Measurements from ENCODE around the gene METTL14.
A peak's percentile ranks its signal among the peaks of the same experiment; 100 is the strongest.

Gene METTL14

DNA sequence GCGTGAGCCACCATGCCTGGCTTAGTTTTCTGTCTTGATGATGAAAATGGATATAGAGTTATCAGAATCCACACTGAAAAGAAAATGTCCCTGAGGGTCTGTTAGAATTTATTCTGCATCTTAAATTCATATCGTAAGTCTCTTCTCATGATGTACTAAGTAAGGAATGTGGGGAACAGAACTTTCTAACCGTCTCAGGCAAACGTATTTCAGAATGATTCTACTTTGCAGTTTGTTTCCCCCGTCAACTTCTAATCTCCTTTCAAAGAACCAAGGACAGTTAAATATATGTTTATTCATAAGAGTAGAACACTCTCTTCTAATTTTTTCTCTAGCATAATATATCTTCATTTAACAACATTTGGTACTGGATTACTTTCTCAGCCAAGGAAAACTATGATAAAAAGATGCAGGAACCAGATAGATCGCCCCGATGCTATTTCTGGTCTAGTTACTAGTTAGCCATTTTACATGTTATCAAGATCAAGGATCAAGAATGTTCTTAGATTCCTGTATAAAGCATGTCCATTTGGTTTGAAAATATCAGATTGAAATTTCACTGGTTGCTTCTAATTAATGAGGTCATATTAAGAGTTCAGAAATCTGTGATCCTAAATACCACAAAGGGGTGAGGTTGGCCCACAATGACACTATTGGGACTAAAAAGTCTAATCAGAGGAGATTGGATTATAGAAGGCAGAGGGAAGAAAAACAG is 49.5 kb downstream of the METTL14 start:
- no peak for DNase-seq (ENCODE audit: low spot score)

DNA sequence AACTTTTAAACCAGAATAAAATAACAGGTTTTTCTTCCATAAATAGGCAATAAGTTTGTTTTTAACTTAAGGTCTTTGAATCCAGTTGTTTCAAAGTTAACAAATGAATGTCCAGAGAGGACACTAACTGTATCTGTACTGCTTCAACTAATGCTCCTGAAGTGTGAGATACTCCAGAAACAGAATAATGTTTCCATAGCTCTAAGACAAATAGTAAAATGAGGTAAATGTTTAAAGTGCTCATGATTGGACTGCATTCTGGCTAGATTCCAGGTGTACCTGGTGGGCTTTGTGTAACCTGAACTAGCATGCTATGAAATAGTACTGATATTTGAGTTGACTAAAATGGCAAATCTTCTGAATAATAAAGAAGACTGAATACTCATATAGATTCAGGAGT is 51.7 kb downstream of the METTL14 start:
- no peak for DNase-seq (ENCODE audit: low spot score)

DNA sequence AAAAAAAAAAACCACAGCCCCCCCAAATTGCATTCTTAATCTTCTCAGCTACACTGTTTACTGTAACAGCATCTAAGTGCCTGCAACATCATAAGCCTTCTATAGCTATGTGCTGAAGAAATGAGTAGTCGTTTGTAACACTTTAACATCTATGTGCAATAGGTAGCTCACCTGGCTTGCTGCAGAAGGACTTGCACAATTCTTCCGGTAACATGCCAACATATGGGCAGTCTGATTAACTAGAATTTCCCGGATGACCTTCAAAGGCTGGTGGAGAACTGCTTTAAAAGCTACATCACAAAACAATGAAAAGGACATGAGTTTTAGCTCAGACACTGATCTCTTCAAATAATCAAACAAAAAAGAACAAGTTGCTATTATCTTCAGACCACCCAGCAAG is 52.9 kb downstream of the METTL14 start:
- DNase-seq (ENCODE audit: low spot score): no peak

DNA sequence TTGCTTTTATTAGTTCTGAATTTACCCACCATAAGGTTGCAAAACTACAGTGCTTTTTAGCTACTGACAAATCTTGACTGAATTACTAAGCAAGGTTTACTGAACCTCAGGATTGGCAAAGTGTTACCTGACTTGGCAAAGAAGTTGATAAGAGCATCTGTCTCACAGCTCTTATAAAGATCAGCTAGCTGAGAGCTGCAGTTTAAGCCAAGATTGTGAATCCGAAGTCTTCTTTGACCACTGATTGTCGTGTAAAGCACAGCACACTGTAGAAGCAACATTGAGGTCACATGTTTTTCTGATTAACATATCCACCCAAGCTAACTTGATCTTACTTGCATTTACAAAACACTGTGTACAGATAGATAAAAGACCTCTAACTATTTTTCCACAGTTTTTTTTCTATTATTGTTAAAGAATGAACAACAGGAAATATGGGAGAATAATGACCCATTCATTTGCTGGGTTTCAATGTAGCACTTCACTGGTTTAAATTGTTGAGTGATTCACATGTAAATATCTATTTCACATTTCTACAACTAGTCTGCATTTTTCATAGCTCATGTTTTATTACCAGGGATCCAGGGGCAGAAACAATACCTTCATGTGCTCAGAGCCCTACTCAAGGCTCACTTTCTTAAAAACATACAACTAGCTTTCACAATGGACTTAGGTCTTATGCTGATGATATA is 54.0 kb downstream of the METTL14 start:
- no peak for DNase-seq (ENCODE audit: low spot score)

DNA sequence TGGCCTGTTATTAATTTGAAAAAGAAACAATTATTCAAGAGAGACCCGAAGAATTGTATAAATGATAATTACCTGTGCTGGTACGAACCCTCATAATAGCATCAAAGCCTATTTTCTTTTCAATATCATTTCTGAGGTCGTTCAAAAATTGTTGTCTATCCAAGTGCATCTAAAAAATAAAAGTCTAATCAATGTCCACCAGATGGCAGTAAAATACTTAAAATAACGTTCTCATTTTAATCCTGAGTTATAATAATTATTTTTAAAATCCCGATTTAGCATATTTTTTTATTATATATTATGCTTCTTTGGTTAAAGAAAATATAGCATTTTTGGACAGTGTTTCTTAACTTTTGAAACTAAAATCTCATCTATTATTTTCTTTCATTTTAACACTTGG is 55.7 kb downstream of the METTL14 start:
- DNase-seq (ENCODE audit: low spot score): peak; percentile 4

DNA sequence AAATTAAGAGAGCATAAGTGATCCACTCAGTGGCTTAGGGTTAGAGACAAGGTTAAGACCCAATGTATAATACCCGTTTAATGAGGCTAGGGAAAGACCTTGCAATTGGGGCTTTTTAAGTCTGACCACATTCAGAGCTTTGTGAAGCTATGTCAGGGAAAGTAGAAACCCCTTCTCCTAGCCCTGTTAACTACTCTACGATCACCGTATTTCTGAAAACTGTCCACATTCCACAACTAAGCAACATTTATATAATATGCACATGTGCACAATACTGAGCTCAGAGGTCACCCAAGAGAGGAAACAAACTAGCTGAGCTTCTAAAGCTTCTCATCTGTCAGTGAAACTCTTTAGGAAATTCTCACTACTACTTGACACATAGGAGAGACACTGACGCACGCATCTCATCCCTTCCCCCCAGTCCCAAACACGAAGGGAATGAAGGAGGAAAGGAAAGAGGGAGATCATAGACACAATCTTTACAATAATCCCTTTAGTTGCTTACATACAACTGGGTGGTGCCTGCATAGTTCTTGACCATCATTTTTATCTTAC is 56.2 kb downstream of the METTL14 start:
- no peak for DNase-seq (ENCODE audit: low spot score)

DNA sequence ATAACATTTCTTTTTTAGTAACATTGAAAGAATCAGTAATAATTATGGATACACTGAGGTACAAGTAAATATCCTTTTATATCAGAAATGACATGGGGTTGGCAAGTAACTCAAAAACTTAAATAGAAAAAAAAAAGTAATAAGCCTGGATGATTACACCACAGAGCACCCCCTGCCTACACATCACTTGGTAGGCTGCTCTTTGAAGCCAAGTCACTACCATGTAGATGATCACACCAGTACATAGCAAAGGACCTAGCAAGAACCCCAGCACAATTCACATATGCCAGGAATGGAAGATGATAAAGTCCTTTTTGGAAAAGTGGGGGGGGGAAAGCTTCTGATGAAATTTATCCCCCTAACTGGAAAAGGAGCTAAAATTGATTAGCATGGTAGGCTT is 56.9 kb downstream of the METTL14 start:
- no peak for DNase-seq (ENCODE audit: low spot score)

DNA sequence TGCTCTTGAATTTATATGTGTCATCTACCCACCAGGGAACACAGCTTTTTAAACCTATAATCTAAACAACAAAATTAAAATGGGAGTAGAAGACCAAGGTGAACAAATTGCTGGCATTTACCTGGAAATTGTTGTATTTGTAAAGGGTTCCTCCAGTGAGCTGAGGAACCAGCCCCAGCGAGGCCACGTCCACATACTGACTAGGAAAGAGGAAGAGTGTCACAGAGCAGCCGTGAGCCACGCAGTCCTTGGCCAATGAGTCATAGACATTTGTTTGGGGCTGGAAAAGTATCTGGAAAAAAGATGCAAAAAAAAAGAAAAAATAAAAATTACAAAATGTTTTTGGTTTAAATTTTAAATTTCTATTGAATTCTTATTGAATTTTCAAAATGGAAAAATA is 58.7 kb downstream of the METTL14 start:
- DNase-seq (ENCODE audit: low spot score): no peak

DNA sequence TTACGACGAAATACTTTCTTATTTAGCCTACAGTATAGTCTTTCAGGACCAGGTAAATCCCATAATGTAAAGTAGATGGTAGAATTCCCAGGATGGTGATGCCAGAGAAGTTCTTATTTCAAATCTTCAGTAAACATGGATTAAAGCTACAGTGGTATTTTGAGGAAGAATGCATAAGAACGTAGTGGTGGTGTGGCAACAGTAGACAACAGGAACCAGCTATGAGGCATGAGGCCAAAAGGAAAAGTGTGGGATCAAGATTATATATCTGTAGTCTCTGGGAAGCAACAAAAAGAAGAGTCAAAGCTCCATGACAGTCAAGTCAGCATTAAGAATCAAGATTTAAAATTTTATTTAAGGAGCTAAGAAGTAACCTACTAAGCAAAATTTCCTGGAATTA is 60.2 kb downstream of the METTL14 start:
- no peak for DNase-seq (ENCODE audit: low spot score)

DNA sequence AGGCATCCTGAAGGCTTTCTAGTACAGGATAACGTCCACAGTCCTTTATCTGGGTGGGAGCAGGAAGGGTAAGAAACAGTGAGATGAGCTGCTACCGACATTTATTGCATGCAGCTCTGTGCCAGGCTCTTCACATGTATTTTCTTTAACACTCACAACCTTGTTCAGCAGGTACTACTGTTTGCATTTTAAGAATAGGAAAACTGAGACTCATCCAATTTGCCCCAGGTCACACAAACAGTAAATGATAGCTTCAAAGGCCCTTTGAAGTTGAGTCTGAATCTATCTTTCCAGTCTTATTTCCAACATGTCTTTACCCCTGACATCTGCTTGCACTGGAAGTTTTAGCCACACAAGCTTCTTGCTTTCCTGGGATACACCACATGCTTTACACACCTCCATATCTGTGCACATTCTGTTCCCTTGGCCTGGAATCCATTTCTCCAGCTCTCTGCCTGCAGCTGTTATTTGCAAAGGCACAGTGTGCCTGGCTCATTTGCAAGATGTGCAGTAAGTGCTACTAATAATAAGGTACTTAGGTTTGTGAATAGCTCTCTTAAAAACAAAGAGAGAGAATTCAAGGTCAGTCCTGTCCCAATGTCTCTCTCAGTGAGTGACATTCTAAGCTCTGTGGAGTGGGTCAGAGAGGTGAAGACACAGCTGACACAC is 61.2 kb downstream of the METTL14 start:
- no peak for DNase-seq (ENCODE audit: low spot score)

DNA sequence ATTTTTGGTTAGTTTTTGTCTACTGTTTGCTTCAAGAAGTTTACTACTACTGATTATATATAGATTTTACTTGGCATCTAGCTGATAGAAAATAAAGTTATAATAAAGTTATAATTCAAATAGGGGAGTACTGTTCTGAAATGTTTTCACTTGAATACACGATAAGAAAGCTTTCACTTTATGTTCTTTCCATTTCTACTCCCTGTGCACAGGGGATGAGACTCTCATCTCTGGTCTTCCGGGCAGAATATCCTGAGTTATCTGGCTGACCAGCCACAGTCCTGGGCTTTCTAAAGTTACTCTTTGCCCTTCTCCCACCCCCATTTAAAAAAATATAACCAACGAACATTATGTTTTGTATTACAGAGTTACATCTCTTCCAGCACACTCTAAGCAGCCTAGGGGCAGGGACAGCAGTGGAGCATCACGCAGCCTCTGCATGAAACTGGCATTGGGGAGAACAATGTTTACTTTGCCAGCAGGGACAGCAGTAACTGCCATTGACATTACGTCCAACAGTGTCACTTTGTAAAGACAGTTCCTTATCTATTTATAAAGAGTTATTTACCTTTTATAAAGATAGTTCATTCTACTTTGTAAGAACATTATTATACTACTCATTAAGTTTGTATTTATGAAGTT is 64.3 kb downstream of the METTL14 start:
- DNase-seq (ENCODE audit: low spot score): no peak

DNA sequence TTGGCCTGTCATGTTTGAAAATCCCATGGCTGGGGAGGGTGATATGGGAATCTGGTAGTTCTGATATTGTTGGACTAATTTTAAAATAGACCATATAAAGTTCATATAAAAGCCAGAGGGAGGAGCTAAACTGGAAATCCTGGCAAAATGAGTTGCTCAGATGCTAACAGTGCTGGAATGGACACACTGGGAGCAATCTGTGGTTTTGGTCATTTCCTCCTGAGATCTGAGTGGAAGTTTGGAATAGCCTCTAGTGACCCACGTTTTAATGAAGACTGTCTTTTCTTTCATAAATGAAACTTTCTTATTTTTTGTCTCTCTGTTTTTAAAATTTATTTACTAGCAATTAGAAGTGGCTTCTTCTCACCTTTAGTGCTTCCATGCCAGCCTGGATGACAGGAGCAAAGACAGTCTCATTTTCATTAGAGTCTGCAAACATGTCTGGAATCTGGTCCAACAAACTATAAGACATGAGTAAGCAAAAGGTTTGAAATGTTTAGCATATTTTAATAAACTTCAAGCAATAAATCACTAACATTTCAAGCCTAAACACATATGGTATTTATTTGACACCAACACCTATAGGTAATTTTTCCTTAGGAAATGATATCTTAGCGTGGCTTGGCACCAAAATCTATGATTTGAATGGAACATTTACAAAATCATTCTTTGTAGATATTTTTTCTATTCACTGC is 66.6 kb downstream of the METTL14 start:
- no peak for DNase-seq (ENCODE audit: low spot score)

DNA sequence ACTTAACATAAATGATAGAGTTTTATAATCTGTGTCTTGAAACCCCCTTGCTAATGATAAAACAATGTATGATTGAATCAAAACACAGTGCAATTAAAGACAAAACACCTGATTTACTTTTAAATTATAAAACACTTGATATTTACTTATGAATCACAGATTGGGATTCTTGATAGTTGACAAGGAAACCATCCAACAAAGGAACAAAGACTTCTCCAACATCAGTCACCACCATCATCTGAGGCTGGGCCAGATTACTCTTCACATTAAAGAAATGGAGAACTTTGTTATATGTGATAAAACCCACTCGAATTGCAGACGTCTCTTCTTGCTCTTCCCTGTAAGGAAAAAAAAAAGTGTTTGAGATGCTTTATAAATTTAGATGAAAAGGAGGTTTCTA is 67.4 kb downstream of the METTL14 start:
- DNase-seq (ENCODE audit: low spot score): no peak

DNA sequence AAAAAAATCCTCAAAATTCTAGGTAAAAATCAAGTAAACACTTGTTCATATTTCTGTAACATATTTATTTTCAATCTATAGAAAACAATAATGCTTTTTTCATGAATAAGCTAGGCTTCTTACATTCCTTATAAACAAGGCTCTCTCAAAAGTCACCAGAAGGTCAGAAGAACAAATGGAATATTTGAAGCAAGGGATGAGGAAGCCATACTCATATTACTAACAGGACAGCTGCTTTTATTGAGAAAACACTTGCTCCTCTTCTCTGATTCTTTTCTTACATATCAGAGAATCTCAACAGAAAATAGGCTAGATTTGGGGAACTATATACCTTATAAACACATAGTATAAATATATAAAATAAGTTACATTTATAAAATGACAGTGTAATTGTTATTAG is 67.9 kb downstream of the METTL14 start:
- no peak for DNase-seq (ENCODE audit: low spot score)

DNA sequence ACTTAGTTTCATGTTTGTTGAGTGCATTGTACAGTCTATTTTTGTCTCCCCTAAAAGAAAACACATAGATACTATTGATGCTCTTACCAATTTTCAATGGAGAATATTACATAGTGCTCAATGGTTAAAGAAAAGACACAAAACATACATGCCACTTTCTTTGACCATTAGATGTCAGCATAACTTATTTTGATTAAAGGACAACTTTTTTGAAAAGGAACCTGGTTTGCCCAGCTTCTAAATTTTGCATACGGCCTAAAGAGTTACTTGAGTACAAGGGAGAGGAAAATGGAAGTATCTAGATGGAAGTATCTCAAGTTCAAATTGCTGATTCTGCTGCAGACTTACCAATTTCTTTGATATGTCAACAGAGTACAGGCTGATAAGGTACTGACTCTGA is 68.5 kb downstream of the METTL14 start:
- DNase-seq (ENCODE audit: low spot score): no peak

DNA sequence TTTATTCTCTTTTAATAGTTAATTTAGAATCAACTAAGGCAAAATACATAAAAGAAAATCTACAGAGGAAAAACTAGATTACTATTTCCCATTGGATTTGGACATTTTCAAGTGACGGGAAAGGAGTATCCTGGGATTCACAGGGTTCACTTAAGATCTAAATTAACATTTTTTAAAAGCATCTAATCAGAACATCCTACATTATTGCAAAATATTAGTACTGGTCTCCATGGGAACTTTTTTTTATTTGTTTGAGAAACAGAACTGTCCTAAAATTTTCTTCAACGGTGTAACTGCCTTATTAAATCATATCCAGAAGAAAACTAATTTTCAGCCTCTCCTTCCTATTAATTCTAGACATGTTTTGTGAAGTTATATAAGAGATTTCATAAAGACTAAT is 69.7 kb downstream of the METTL14 start:
- DNase-seq (ENCODE audit: low spot score): no peak

DNA sequence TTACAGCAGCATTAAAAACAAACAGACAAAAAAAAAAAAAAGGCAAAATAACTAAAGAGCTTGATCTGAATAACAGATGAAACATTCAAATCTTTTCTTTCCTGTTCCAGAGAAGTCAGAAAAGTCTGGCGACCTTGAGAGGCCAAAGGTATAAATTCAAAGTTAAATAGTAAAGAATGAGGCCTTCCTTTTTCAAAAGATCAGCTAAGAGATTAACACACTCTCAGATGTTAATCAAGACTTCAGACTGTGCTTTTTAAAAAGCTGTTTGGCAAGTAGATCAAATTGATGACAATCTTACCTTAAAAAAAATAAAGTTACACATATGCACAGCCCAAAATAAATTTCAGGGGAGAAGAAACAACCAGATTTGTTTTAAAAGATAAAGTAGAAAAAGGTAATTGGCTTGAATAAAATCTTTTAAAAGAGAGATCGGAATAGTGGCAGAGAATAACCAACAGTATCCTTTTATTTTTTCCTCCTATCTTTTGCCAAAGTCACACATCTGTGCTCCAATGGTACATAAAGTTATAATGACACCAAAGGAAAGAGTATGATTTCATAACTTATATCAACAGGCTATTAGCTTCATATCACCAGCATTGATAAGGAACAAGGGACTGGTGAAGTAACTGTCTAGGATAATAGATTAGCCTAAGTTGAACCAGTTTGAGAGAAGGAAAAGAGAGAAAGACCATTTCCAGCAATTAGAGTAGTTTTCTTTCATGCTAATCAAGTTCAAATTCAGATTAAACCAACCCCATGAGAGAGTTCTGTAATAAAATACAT is 70.4 kb downstream of the METTL14 start:
- DNase-seq (ENCODE audit: low spot score): no peak

DNA sequence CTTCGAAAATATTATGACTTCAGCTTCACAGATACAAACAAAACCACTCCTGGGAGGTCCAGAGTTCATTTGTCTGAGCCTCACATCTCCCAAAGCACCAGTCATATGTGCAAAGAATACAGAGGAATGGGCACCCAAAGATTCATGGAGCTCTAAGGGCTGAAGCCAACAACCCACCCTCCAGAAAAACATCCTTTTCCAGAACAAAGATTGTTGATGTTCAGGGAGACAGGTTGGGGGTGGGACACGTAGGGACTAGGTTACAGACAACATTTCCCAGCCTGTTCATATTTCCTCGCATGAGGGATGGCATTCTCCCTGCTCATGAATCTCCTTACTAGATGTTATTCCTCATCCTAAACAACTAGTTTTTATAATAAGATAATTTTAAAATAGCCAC is 71.2 kb downstream of the METTL14 start:
- DNase-seq (ENCODE audit: low spot score): no peak

DNA sequence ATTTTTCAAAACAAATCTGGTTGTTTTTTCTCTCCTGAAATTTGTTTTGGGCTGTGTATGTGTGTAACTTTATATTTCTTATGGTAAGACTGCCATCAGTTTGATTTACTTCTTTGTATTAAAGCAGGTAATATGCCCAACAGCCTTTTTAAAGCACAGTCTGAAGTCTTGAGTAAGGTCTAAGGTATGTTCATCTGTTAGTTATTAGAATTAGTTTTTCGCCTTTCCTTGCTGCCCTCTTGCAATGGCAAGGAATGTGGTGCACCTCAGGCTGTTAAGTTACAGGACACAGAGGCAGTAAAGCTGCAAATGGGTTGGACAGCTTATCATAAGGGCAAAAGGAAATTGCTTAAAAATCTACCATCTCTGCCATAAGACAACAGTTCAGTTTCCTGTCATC is 71.8 kb downstream of the METTL14 start:
- no peak for DNase-seq (ENCODE audit: low spot score)

DNA sequence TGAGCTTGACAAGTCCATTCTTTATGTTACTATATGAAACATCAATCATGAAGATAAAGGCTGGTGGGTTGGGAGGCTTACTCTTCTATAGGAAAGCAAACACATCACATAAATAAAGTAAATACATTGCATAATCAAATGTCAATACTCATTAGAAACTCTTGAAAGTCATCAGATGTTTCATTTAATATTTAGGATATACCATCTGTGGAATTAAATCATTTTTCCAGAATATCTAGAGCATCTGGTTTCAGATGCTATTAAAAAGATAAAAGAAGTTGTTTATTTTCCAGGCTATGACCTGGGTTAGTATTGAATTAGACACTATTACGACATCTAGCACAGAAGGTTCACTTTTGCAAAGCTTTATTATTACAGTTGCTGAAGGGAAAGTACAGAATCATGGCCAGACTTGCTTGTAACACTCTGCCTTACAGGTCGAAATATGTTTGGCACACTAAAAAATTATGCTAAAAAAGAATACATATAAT is 72.6 kb downstream of the METTL14 start:
- DNase-seq (ENCODE audit: low spot score): no peak

DNA sequence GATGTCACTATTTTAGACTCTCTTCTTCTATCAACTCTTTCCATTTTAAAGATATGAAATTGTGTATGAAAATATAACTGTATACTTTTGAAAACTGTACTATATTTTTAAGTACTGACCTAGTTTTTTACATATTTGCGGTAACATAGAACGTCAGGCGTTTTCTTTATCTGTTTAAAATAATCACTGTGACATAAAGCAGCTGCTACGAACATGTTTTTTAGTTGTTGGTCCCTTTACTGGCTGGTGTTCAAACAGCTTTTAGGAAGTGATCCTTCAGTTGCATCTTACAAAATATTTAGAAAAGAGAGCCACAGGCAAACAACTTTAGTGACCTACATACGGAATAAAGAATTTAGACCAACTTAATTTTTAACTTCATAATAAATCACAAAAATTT is 73.1 kb downstream of the METTL14 start:
- no peak for DNase-seq (ENCODE audit: low spot score)
